MM.1S (cell line): ENCODE results near the gene TIGD6.

Experiments used
- DNase-seq: peaks from one replicate; pipeline ENCODE4 v3.0.0-alpha.2; 2015
- H2AFZ ChIP-seq: fragments of 300-600 bp; sonication (generic); 2 replicates; pipeline ENCODE4 v1.6.0; 2016; ENCODE audit warnings: antibody characterized with exemption, low read length
- H3F3A ChIP-seq: fragments of 300-600 bp; sonication (generic); 2 replicates; pipeline ENCODE4 v1.6.1; 2016; ENCODE audit warnings: mild to moderate bottlenecking, antibody characterized with exemption, low read length, moderate library complexity, mixed read lengths; ENCODE audit not compliant: insufficient read depth
- H3K27ac ChIP-seq: fragments of 300-600 bp; sonication (generic); 2 replicates; pipeline ENCODE4 v1.5.1; 2016; ENCODE audit warnings: mild to moderate bottlenecking, low read length
- H3K27me3 ChIP-seq: fragments of 300-600 bp; sonication (generic); replicated peaks from 2 replicates; pipeline ENCODE4 v1.6.0; 2016; ENCODE audit warnings: low read length; ENCODE audit not compliant: insufficient read depth
- H3K36me3 ChIP-seq: fragments of 300-600 bp; sonication (generic); replicated peaks from 2 replicates; pipeline ENCODE4 v1.6.1; 2016; ENCODE audit warnings: mild to moderate bottlenecking, low read length, mixed read lengths; ENCODE audit not compliant: insufficient read depth
- H3K4me1 ChIP-seq: fragments of 300-600 bp; sonication (generic); 2 replicates; pipeline ENCODE4 v1.6.1; 2016; ENCODE audit warnings: low read length, mixed read lengths
- H3K4me2 ChIP-seq: fragments of 300-600 bp; sonication (generic); 2 replicates; pipeline ENCODE4 v1.6.0; 2016; ENCODE audit warnings: low read depth, low read length
- H3K4me3 ChIP-seq: fragments of 300-600 bp; sonication (generic); 2 replicates; pipeline ENCODE4 v1.5.1; 2016; ENCODE audit warnings: low read length, mixed read lengths
- H3K79me2 ChIP-seq: fragments of 300-600 bp; sonication (generic); 2 replicates; pipeline ENCODE4 v1.6.1; 2016; ENCODE audit warnings: mixed run types, low read length, mixed read lengths
- H3K9ac ChIP-seq: fragments of 300-600 bp; sonication (generic); 2 replicates; pipeline ENCODE4 v1.6.1; 2016; ENCODE audit warnings: low read length, mixed read lengths
- H3K9me2 ChIP-seq: fragments of 300-600 bp; sonication (generic); replicated peaks from 2 replicates; pipeline ENCODE4 v1.6.1; 2016; ENCODE audit warnings: mild to moderate bottlenecking, low read length, mixed read lengths; ENCODE audit not compliant: insufficient read depth
- H3K9me3 ChIP-seq: fragments of 300-600 bp; sonication (generic); replicated peaks from 2 replicates; pipeline ENCODE4 v1.6.1; 2016; ENCODE audit warnings: mild to moderate bottlenecking, low read length, mixed read lengths; ENCODE audit not compliant: insufficient read depth
- H4K20me1 ChIP-seq: fragments of 300-600 bp; sonication (generic); 2 replicates; pipeline ENCODE4 v1.6.1; 2016; ENCODE audit warnings: mild to moderate bottlenecking, low read length, moderate library complexity, mixed read lengths; ENCODE audit not compliant: insufficient read depth
- CTCF ChIP-seq: fragments of 300-600 bp; sonication (generic); IDR thresholded peaks from 2 replicates; pipeline ENCODE4 v1.5.1; 2016; ENCODE audit warnings: antibody characterized with exemption, low read length, mixed read lengths
- EZH2 ChIP-seq: fragments of 300-600 bp; sonication (generic); optimal IDR thresholded peaks from 2 replicates; pipeline ENCODE3; 2017; ENCODE audit warnings: low read depth, mild to moderate bottlenecking, antibody characterized with exemption, low read length, mixed read lengths
- EZH2phosphoT487 ChIP-seq: fragments of 300-600 bp; sonication (generic); IDR thresholded peaks from 2 replicates; pipeline ENCODE4 v1.6.1; 2018; ENCODE audit warnings: antibody characterized with exemption, low read length

TIGD6 gene

DNA sequence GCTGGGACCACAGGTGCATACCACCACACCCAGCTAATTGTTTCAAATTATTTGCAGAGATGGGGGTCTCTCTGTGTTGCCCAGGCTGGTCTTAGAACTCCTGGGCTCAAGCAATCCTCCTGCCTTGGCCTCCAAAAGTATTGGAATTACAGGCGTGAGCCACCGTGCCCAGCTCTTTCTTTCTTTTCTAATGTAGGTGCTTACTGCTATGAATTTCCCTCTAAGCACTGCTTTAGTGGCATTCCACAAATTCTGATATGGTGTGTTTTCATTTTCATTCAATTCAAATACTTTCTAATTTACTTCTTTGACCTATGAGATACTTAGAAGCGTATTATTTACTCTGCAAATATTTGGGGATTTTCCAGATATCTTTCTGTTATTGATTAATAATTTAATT is 15.0 kb upstream of the TIGD6 start:
- no peak overlapping the region for H3K9ac ChIP-seq
- no peaks in the 10 kb centered on the region for H3K9me2 ChIP-seq
- peaks cover 9% of the 10 kb centered on the region for H3F3A ChIP-seq
- H3K4me2 ChIP-seq: no peak overlapping the region
- H3K27ac ChIP-seq: no peak overlapping the region
- H4K20me1 ChIP-seq: no peaks in the 10 kb centered on the region
- no peaks in the 10 kb centered on the region for H3K27me3 ChIP-seq
- H3K36me3 ChIP-seq: peaks cover 34% of the 10 kb centered on the region
- TF ChIP-seq EZH2phosphoT487 (no peak), EZH2 (no peak), CTCF (no peak)
- no peak overlapping the region for H3K4me3 ChIP-seq
- H3K79me2 ChIP-seq: peaks cover 43% of the 10 kb centered on the region
- no peak for DNase-seq
- peaks cover 25% of the 10 kb centered on the region for H3K4me1 ChIP-seq
- no peaks in the 10 kb centered on the region for H3K9me3 ChIP-seq
- H2AFZ ChIP-seq: no peak overlapping the region

- no peaks in the 10 kb centered on the region for H3K9me2 ChIP-seq
- H4K20me1 ChIP-seq: no peaks in the 10 kb centered on the region
- no peak for DNase-seq
- H3K27me3 ChIP-seq: no peaks in the 10 kb centered on the region
- H3K4me2 ChIP-seq: no peak overlapping the region
- no peak overlapping the region for H3K27ac ChIP-seq
- peaks cover 34% of the 10 kb centered on the region for H3K36me3 ChIP-seq
- H3K4me3 ChIP-seq: no peak overlapping the region
- no peak for TF ChIP-seq EZH2phosphoT487
- no peak for TF ChIP-seq EZH2
- no peak overlapping the region for H3K9ac ChIP-seq
- no peaks in the 10 kb centered on the region for H3K9me3 ChIP-seq
- H2AFZ ChIP-seq: no peak overlapping the region
- peaks cover 51% of the 10 kb centered on the region for H3K79me2 ChIP-seq
- no peaks in the 10 kb centered on the region for H3F3A ChIP-seq
- H3K4me1 ChIP-seq: peaks cover 15% of the 10 kb centered on the region
These were observed 14.0 kb upstream of the TIGD6 start for GRCh38 chr5:150014456-150014855.

DNA sequence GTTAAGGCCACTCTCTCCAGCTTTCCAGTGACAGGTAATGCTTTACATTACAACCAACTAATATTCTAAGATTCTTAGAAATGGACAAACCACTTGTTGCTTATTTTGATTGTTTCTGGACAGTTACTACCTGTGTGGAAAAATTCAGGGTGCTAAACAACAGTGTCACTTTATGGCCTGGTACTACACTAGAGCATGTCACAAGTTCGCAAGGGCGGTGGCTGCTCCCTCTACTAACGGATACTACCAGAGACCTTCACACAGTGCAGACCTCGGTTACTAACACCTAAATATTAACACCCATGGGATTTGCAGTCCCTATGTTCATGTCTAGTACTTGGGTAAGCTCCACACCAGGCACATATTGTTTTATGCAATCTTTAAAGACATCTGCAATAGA is 13.5 kb upstream of the TIGD6 start:
- Histone ChIP-seq H3K79me2 (peaks cover 55% of the 10 kb centered on the region), H3K9me2 (no peaks in the 10 kb centered on the region), H3K27me3 (no peaks in the 10 kb centered on the region), H4K20me1 (no peaks in the 10 kb centered on the region), H3K36me3 (peaks cover 34% of the 10 kb centered on the region), H3K4me2 (no peak overlapping the region), H3K9me3 (no peaks in the 10 kb centered on the region), H3K4me1 (peaks cover 11% of the 10 kb centered on the region), H3F3A (no peaks in the 10 kb centered on the region), H3K4me3 (no peak overlapping the region), H2AFZ (no peak overlapping the region), H3K27ac (no peak overlapping the region), H3K9ac (no peak overlapping the region)
- no peak for DNase-seq
- no peak for TF ChIP-seq EZH2phosphoT487
- no peak for TF ChIP-seq EZH2

- Histone ChIP-seq H2AFZ (no peak overlapping the region), H3K27ac (no peak overlapping the region), H3K9me3 (no peaks in the 10 kb centered on the region), H3K4me3 (no peak overlapping the region), H3K79me2 (peaks cover 68% of the 10 kb centered on the region), H3K36me3 (peaks cover 28% of the 10 kb centered on the region), H3K4me1 (no peaks in the 10 kb centered on the region), H3F3A (no peaks in the 10 kb centered on the region), H3K9me2 (no peaks in the 10 kb centered on the region), H3K9ac (no peak overlapping the region), H4K20me1 (no peaks in the 10 kb centered on the region; the same call in 1 of the 2 replicates), H3K4me2 (no peak overlapping the region), H3K27me3 (no peaks in the 10 kb centered on the region)
- no peak for DNase-seq
- no peak for TF ChIP-seq EZH2phosphoT487
- TF ChIP-seq EZH2: no peak
- no peak for TF ChIP-seq CTCF
These were observed 9.4 kb upstream of the TIGD6 start for GRCh38 chr5:150009671-150010387.
